ENCODE results near the gene ITGA7.

DNA sequence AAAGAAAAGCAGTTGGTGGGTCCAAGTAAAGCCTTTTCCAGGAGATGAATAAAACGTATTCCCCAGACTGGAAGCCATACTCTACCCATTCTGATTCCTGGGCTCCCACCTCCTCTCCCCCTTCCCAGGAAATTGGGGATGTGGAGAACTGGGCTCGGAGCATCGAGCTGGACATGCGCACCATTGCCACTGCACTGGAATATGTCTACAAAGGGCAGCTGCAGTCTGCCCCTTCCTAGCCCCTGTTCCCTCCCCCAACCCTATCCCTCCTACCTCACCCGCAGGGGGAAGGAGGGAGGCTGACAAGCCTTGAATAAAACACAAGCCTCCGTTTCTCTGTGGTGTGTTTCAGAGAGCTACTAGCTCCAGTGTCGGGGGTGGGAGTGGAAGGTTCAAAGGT, 11.7 kb upstream of the ITGA7 start:
- TF ChIP-seq, protein P1, sequence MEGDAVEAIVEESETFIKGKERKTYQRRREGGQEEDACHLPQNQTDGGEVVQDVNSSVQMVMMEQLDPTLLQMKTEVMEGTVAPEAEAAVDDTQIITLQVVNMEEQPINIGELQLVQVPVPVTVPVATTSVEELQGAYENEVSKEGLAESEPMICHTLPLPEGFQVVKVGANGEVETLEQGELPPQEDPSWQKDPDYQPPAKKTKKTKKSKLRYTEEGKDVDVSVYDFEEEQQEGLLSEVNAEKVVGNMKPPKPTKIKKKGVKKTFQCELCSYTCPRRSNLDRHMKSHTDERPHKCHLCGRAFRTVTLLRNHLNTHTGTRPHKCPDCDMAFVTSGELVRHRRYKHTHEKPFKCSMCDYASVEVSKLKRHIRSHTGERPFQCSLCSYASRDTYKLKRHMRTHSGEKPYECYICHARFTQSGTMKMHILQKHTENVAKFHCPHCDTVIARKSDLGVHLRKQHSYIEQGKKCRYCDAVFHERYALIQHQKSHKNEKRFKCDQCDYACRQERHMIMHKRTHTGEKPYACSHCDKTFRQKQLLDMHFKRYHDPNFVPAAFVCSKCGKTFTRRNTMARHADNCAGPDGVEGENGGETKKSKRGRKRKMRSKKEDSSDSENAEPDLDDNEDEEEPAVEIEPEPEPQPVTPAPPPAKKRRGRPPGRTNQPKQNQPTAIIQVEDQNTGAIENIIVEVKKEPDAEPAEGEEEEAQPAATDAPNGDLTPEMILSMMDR (IDR thresholded peaks at IDR 0.05): no peak
- TF ChIP-seq POLR2AphosphoS5 (IDR thresholded peaks at IDR 0.05; ENCODE audit: insufficient read depth in 1 of 2, low read depth in 1 of 2): no peak
